HCT116 (cell line): ENCODE data around the gene OR4K14.

ENCODE experiments used
- CTCF ChIP-seq, 3 experiments: fragments of 200-600 bp in 1 of 3; sonication (generic) in 1 of 3; IDR thresholded peaks in 2 of 3; conservative IDR thresholded peaks in 1 of 3; 2 replicates each; pipeline ENCODE4 v1.5.1; 2012 to 2017; ENCODE audit warnings: low read depth in 2 of 3, low read length in 2 of 3, antibody characterized with exemption in 1 of 3, borderline replicate concordance in 1 of 3, control low read depth in 1 of 3, mild to moderate bottlenecking in 1 of 3, mixed read lengths in 1 of 3, mixed run types in 1 of 3, moderate library complexity in 1 of 3; ENCODE audit not compliant: insufficient read depth in 1 of 3
- EZH2 ChIP-seq: fragments of 200-600 bp; sonication (generic); IDR thresholded peaks from 2 replicates; pipeline ENCODE4 v1.6.1; 2017; ENCODE audit warnings: antibody characterized with exemption, mixed run types
- JUND ChIP-seq: IDR thresholded peaks from 2 replicates; pipeline ENCODE4 v1.6.1; 2012
- RAD21 ChIP-seq: IDR thresholded peaks from 2 replicates; pipeline ENCODE4 v1.6.1; 2012; ENCODE audit warnings: low read depth, mild to moderate bottlenecking
- YY1 ChIP-seq: IDR thresholded peaks from 2 replicates; pipeline ENCODE4 v1.6.1; 2011; ENCODE audit warnings: low read length, low read depth, moderate library complexity, mild to moderate bottlenecking; ENCODE audit not compliant: insufficient replicate concordance; ENCODE audit errors: extremely low read depth

- TF ChIP-seq CTCF (IDR thresholded peaks at IDR 0.05 in 2 of 3, conservative IDR thresholded peaks at IDR 0.05 in 1 of 3; ENCODE audit: borderline replicate concordance in 1 of 3, insufficient read depth in 1 of 3, low read depth in 2 of 3, low read length in 2 of 3), result no peak
- TF ChIP-seq EZH2, result no peak
- TF ChIP-seq YY1, result no peak
- TF ChIP-seq JUND, result no peak
- TF ChIP-seq RAD21, result no peak
Measured at GRCh38 chr14:20035938-20036337, 16.8 kb upstream of the OR4K14 start, which contains the start of gene OR4K13.
